HG02885 (cell line): Measurements from ENCODE around the gene SEC24D.

ENCODE experiments used
- ATAC-seq: cut with Tn5 transposase; IDR thresholded peaks from one replicate; pipeline ENCODE4 v1.9.1; 2021; ENCODE audit warnings: mild to moderate bottlenecking; ENCODE audit not compliant: unreplicated experiment, poor library complexity

The SEC24D gene

GRCh38 chr4:118730683-118731082 is 105.2 kb downstream of the SEC24D start:
- no peak for ATAC-seq

- ATAC-seq, result no peak
Measured at GRCh38 chr4:118729287-118730286, 106.3 kb downstream of the SEC24D start.

GRCh38 chr4:118727360-118727759 is 108.6 kb downstream of the SEC24D start:
- ATAC-seq, result no peak

- no peak for ATAC-seq
Measured at GRCh38 chr4:118723369-118723768, 112.6 kb downstream of the SEC24D start.

- no peak for ATAC-seq
Measured at GRCh38 chr4:118721752-118722151, 114.2 kb downstream of the SEC24D start.

- no peak for ATAC-seq
Measured at GRCh38 chr4:118718511-118719170, 117.3 kb downstream of the SEC24D start.

GRCh38 chr4:118716304-118716703 is 119.6 kb downstream of the SEC24D start:
- ATAC-seq, result no peak

GRCh38 chr4:118714682-118715081 is 121.2 kb downstream of the SEC24D start:
- no peak for ATAC-seq

GRCh38 chr4:118712872-118713271 is 123.1 kb downstream of the SEC24D start:
- no peak for ATAC-seq

- no peak for ATAC-seq
Measured at GRCh38 chr4:118711052-118711451, 124.9 kb downstream of the SEC24D start.

- no peak for ATAC-seq
Measured at GRCh38 chr4:118703118-118703517, 132.8 kb downstream of the SEC24D start.

GRCh38 chr4:118684873-118685811 is 150.8 kb downstream of the SEC24D start, which contains the start of gene METTL14:
Gene METTL14, plus strand, starts transcription at chr4:118685392. Its CDS starts 143 bp downstream, at chr4:118685535.
- ATAC-seq, result peak; percentile 99

GRCh38 chr4:118683513-118683912 is 152.4 kb downstream of the SEC24D start:
- no peak for ATAC-seq

- ATAC-seq, result no peak
Measured at GRCh38 chr4:118682928-118683327, 153.0 kb downstream of the SEC24D start.

- no peak for ATAC-seq
Measured at GRCh38 chr4:118680808-118681207, 155.1 kb downstream of the SEC24D start.

GRCh38 chr4:118676128-118676527 is 159.8 kb downstream of the SEC24D start:
- no peak for ATAC-seq
